SK-N-MC (cell line): ENCODE results near the gene DAPK1.
"Not testable (repeated sequence)": the region's sequence is repeated elsewhere in the genome, so short reads cannot be mapped to it uniquely, and the experiment has no call there.

Source experiments
- DNase-seq: peaks from one replicate; pipeline ENCODE4 v3.0.0-alpha.2; 2011; ENCODE audit warnings: low read depth, low spot score
- H3K27ac ChIP-seq: fragments of 200-600 bp; sonication (generic); 2 replicates; pipeline ENCODE4 v1.5.1; 2016; ENCODE audit warnings: mixed run types
- H3K36me3 ChIP-seq: fragments of 200-600 bp; sonication (generic); 2 replicates; pipeline ENCODE4 v1.6.1; 2017; ENCODE audit warnings: antibody characterized with exemption, low read length, mixed read lengths; ENCODE audit not compliant: insufficient read depth
- H3K4me3 ChIP-seq: fragments of 200-600 bp; sonication (generic); 2 replicates; pipeline ENCODE4 v1.5.1; 2016
- H3K9ac ChIP-seq: fragments of 200-600 bp; sonication (generic); 2 replicates; pipeline ENCODE4 v1.8.0; 2017; ENCODE audit warnings: mixed run types, mixed read lengths; ENCODE audit not compliant: insufficient read length
- H3K9me3 ChIP-seq: fragments of 200-600 bp; sonication (generic); 2 replicates; pipeline ENCODE4 v1.6.1; 2017; ENCODE audit warnings: low read depth, mild to moderate bottlenecking, antibody characterized with exemption, low read length, moderate library complexity, mixed read lengths
- EZH2 ChIP-seq: fragments of 200-600 bp; sonication (generic); IDR thresholded peaks from one replicate; pipeline ENCODE4 v1.6.1; 2017; ENCODE audit warnings: antibody characterized with exemption
- FOXP2 ChIP-seq: optimal IDR thresholded peaks from 2 replicates; pipeline ENCODE3; 2011; ENCODE audit warnings: mild to moderate bottlenecking, moderate library complexity; ENCODE audit not compliant: insufficient read depth; ENCODE audit errors: extremely low read length, control extremely low read depth
- POLR2AphosphoS5 ChIP-seq: IDR thresholded peaks from 2 replicates; pipeline ENCODE4 v1.6.1; 2012; ENCODE audit warnings: mild to moderate bottlenecking, low read depth, low read length, borderline replicate concordance

DAPK1 gene

GRCh38 chr9:87547671-87548081 is 50.0 kb downstream of the DAPK1 start:
- Histone ChIP-seq H3K9me3 (no peaks in the 10 kb centered on the region), H3K27ac (no peak overlapping the region), H3K9ac (no peak overlapping the region), H3K4me3 (no peak overlapping the region), H3K36me3 (peaks cover 20% of the 10 kb centered on the region)
- DNase-seq = no peak
- TF ChIP-seq POLR2AphosphoS5 = no peak
- no peak for TF ChIP-seq FOXP2
- TF ChIP-seq EZH2 = no peak

- Histone ChIP-seq H3K27ac (no peak overlapping the region), H3K36me3 (peaks cover 20% of the 10 kb centered on the region), H3K9ac (no peak overlapping the region), H3K4me3 (no peak overlapping the region), H3K9me3 (no peaks in the 10 kb centered on the region)
- TF ChIP-seq EZH2 (no peak), POLR2AphosphoS5 (no peak), FOXP2 (no peak)
- no peak for DNase-seq
These were observed 50.5 kb downstream of the DAPK1 start for GRCh38 chr9:87548159-87548558.

GRCh38 chr9:87549088-87549487 is 51.4 kb downstream of the DAPK1 start:
- H3K36me3 ChIP-seq = peaks cover 19% of the 10 kb centered on the region
- DNase-seq, H3K9ac ChIP-seq, H3K9me3 ChIP-seq, H3K4me3 ChIP-seq, H3K27ac ChIP-seq: not testable (repeated sequence)

GRCh38 chr9:87549791-87550190 is 52.1 kb downstream of the DAPK1 start:
- DNase-seq = no peak
- TF ChIP-seq EZH2 (no peak), FOXP2 (no peak), POLR2AphosphoS5 (no peak)
- Histone ChIP-seq H3K9me3 (no peaks in the 10 kb centered on the region), H3K4me3 (no peak overlapping the region), H3K9ac (no peak overlapping the region), H3K36me3 (peaks cover 14% of the 10 kb centered on the region; the same call in 1 of the 2 replicates), H3K27ac (no peak overlapping the region)

- H3K9me3 ChIP-seq = no peaks in the 10 kb centered on the region
- no peak for DNase-seq
- H3K27ac ChIP-seq = no peak overlapping the region
- H3K9ac ChIP-seq = no peak overlapping the region
- TF ChIP-seq POLR2AphosphoS5 (no peak), EZH2 (no peak), FOXP2 (no peak)
- H3K36me3 ChIP-seq = peaks cover 13% of the 10 kb centered on the region; the same call in 1 of the 2 replicates
- H3K4me3 ChIP-seq = no peak overlapping the region
These were observed 52.7 kb downstream of the DAPK1 start for GRCh38 chr9:87550253-87550954.

- peaks cover 13% of the 10 kb centered on the region; the same call in 1 of the 2 replicates for H3K36me3 ChIP-seq
- no peak overlapping the region for H3K4me3 ChIP-seq
- no peak for TF ChIP-seq EZH2
- no peak for TF ChIP-seq FOXP2
- no peak for TF ChIP-seq POLR2AphosphoS5
- no peak overlapping the region for H3K27ac ChIP-seq
- H3K9me3 ChIP-seq = no peaks in the 10 kb centered on the region
- H3K9ac ChIP-seq = no peak overlapping the region
- no peak for DNase-seq
These were observed 54.1 kb downstream of the DAPK1 start for GRCh38 chr9:87551772-87552217.

- peak; percentile 92 for DNase-seq
- Histone ChIP-seq H3K27ac (peak overlapping the region; percentile 92), H3K9ac (no peak overlapping the region), H3K36me3 (peaks cover 8% of the 10 kb centered on the region; the same call in 1 of the 2 replicates), H3K9me3 (no peaks in the 10 kb centered on the region), H3K4me3 (peak overlapping the region; percentile 64)
- TF ChIP-seq FOXP2 (no peak), POLR2AphosphoS5 (peak; percentile 52; the same call in 1 of the 2 replicates)
These were observed 56.7 kb downstream of the DAPK1 start for GRCh38 chr9:87554171-87554910.

- H3K36me3 ChIP-seq = peaks cover 8% of the 10 kb centered on the region; the same call in 1 of the 2 replicates
- H3K9me3 ChIP-seq = no peaks in the 10 kb centered on the region
- H3K4me3 ChIP-seq = no peak overlapping the region; the same call in 1 of the 2 replicates
- no peak for DNase-seq
- TF ChIP-seq POLR2AphosphoS5 (no peak), EZH2 (no peak), FOXP2 (no peak)
- no peak overlapping the region for H3K9ac ChIP-seq
- no peak overlapping the region for H3K27ac ChIP-seq
These were observed 57.3 kb downstream of the DAPK1 start for GRCh38 chr9:87554976-87555375.
